ENCODE data around the gene GLB1L.
"Not testable (repeated sequence)": the region's sequence is repeated elsewhere in the genome, so short reads cannot be mapped to it uniquely, and the experiment has no call there.

GLB1L gene

GRCh38 chr2:219280651-219281050 is 35.4 kb upstream of the GLB1L start:
- DNase-seq (ENCODE audit: low spot score): no peak

DNA sequence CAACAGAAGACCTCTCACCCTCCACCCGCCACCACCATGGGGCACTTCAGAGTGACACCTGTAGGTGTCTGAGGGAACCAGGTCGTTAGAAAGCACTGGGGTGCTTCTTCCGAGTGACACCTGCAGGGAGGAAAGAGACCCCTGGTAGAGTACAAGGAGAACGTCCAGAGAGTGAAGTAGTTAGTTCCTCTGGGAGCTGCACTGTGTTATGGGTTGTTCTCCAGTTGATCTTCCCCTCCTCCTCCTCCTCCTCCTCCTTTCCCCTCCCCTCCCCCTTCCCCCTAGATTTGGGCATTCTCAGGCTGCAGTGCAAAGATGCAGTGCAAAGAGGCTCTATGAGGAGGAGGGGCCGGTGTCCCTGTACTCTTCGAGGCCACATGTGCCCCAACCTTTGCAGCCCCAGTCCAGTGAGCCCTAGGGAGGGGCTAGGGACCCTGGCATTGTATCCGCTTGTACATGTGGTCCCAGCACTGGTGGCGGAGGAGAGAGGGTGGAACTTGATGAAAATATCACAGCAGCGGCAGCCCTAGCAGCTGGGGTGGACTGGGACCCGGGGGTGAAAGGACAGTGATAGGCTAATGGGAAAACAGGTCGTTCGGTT is 34.8 kb upstream of the GLB1L start:
- no peak for DNase-seq (ENCODE audit: low spot score)

- DNase-seq (ENCODE audit: low spot score): peak; percentile 98
Measured at GRCh38 chr2:219279151-219279915, 34.1 kb upstream of the GLB1L start, which contains the start of gene DNAJB2. Gene DNAJB2 (plus strand): TSS chr2:219279366. CDS start chr2:219279834, 468 bp downstream.

- no peak for DNase-seq (ENCODE audit: low spot score)
Measured at GRCh38 chr2:219278655-219279150, 33.5 kb upstream of the GLB1L start.

GRCh38 chr2:219277703-219278654 is 32.7 kb upstream of the GLB1L start:
- DNase-seq (ENCODE audit: low spot score): peak; percentile 82

DNA sequence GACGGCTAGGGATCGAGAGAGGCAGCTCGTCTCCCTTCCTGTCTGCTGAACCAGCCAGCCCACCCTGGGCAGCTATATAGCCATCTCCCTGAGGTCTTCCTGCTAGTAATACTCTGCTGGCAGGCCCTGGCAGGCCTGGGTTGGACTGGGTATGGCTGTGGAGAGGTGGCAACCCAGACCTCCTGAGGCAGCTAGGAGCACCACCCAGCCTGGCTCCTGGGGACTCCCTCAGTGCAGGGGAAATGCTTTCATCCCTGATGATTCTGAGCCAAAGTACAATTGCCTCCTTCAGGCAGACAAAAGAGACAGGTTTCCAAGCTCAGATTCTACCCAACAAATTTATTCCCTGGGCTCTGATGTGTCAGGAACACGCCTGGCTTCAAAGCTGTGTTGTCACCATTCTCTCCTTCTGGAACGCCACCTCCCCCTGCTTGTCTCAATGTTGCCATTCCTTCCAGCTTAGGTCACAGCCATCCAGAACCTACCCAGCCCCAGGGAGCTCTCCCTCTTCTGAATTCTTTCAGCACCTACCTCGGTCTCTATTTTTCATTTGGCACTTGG is 29.2 kb upstream of the GLB1L start:
- DNase-seq (ENCODE audit: low spot score): peak; percentile 55

- no peak for DNase-seq (ENCODE audit: low spot score)
Measured at GRCh38 chr2:219273937-219274336, 28.7 kb upstream of the GLB1L start.

GRCh38 chr2:219272995-219273394 is 27.8 kb upstream of the GLB1L start:
- DNase-seq (ENCODE audit: low spot score): no peak

DNA sequence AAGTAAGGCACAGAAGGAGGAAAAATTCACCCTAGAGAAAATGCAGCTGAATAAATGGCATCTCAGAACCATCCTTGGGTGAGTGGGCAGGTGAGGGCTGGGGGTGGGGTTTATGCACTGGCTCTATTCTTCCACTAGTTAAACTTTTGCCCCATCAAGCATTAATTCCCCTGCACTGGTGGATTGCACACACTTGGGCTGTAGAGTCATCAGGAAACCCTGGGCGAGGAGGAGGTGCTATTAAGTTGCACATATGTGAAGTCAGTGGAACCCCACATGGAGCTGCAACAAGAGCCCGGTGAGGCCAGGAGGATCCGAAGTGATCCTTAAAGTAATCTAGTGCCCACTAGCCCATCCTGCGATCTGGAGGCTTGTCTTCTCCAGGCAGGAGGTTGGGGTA is 27.1 kb upstream of the GLB1L start:
- no peak for DNase-seq (ENCODE audit: low spot score)

DNA sequence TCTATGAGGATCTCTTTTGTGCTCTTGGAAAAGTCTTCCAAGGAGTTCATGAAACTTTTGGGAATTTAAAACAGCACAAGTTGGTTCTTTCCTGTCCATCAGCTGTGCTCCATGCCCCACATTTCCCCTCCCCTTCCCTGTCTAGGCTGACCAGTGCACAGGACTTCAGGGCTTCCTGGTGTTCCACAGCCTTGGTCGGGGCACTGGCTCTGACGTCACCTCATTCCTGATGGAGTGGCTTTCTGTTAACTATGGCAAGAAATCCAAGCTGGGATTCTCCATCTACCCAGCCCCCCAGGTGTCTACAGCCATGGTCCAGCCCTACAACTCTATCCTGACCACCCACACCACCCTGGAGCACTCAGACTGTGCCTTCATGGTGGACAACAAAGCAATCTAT is 25.8 kb upstream of the GLB1L start:
- DNase-seq (ENCODE audit: low spot score): no peak

- no peak for DNase-seq (ENCODE audit: low spot score)
Measured at GRCh38 chr2:219270055-219270372, 24.8 kb upstream of the GLB1L start.

GRCh38 chr2:219269362-219270054 is 24.3 kb upstream of the GLB1L start:
- no peak for DNase-seq (ENCODE audit: low spot score)

GRCh38 chr2:219268294-219268693 is 23.1 kb upstream of the GLB1L start:
- DNase-seq (ENCODE audit: low spot score): no peak

DNA sequence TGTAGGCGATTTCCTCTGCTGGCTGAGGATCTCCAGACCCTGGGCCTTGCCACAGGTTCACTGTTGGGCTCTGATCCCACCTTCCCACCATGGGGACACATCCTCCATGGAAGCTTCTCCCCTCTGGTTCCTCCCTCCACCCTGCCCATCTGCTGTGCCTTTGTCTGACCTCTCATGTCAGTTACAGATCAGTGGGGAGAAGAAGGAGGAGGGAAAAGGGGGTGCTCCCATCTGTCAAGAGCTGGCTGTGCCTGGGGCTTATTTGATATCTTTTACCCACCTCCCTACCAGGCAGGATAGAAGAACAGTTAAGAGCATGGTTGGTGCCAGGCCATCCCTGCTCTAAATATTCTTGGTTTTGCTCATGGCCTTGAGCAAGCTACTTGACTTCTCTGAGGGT is 21.6 kb upstream of the GLB1L start:
- DNase-seq (ENCODE audit: low spot score): no peak

DNA sequence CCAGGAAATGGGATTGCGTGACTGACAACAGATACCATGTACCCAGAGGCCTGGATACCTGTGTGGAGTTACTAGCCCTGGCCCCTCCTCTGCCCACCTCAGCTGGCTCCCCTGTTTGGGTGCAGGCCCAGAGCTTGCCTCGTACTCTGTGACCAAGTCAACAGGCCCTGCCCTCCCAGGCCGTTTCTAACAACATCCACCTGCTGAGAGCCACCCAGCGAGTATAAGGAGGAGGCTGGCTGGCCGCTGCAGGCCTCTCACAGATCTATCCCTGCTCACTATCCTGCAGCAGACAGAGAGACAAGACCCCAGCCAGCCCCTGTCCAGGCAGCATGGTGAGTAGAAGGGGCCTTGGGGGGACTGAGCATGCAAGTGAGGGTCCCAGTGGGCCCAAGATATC is 21.0 kb upstream of the GLB1L start:
- no peak for DNase-seq (ENCODE audit: low spot score)

DNA sequence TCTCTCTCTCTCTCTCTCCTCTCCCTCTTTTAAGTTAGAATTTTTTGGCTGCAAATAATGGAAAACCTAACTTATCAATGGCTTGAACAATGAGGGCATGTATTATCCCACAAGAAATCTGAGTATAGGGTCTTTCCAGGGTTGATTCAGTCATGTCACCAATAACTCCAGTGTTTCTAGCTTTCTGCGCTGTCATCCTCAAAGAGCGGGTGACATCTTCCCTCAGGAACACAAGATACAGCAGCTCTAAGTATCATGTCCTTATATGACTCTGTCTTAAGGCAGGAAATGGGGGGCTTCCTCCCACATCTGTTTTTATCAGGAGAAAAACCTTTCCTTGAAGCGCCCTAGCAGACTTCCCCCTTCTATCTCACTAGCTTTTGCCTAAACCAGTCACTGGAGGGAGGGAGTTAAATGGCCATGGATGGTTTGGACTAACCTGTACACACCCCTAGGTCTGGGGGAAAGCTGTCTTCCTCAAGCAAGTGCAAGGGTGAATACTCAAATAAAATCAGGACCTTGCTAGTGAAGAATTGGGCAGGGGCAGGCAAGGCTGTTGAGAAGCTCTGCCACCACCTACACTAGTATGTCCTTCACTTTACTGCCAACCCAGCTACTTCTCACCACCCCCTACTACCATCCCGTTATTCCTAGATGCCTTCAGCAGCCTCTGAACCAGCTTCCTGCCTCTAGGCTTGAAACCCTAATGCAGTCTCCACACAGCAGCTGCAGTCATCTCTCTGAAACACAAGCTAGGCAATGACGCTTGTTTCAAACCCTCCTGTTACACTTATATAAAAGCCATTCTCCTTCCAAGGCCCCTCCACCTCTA is 16.0 kb upstream of the GLB1L start:
- no peak for DNase-seq (ENCODE audit: low spot score)

DNA sequence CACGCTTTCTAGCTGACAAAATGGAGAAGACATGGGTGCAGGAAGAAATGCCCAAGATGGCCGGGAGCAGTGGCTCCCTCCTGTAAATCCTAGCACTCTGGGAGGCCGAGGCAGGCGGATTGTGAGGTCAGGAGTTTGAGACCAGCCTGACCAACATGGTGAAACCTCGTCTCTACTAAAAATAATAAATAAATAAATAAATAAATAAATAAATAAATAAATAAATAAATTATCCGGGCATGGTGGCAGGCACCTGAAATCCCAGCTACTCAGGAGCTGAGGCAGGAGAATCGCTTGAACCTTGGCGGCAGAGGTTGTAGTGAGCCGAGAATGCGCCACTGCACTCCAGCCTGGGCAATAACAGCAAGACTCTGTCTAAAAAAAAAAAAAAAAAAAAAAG is 13.7 kb upstream of the GLB1L start:
- DNase-seq (ENCODE audit: low spot score): not testable (repeated sequence)

DNA sequence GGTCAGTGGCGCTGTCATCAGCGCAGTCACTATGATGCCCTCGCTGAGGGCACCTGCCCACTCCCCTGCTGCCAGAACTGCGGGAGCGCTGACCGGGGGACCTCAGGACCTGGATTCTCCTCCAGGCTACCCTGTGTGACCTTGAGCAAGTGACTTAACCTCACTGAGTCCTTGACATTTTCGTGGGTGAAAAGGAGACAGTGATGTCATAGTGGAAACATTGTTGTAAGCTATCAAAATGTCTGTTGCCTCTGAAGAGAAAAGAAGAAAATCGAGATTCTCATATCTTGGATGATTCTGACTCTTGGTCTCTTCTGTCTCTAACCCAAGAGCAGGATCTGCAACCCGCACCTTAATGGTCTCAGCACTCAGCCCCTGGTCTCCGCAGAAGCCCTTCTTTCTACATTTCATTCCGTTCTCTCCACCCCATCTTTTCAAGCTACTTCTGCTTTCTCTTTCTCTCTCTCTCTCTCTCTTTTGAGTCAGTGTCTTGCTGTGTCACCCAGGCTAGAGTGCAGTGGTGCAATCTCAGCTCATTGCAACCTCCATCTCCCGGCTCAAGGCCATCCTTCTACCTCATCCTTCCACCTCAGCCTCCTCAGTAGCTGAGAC is 9.5 kb upstream of the GLB1L start:
- no peak for DNase-seq (ENCODE audit: low spot score)

- DNase-seq (ENCODE audit: low spot score): peak; percentile 86
Measured at GRCh38 chr2:219253753-219254589, 8.7 kb upstream of the GLB1L start, which contains the start of gene TUBA4A. Gene TUBA4A (minus strand): TSS chr2:219253918. CDS start chr2:219253858, 60 bp downstream.
